NCI-H82 treated with DMSO at 0.1 percent for 48 hours (cell line): ENCODE results near the gene GOLPH3.
"Not testable (repeated sequence)": the region's sequence is repeated elsewhere in the genome, so short reads cannot be mapped to it uniquely, and the experiment has no call there.

Source experiments
- DNase-seq: peaks from one replicate; lab custom pipeline; 2025; ENCODE audit not compliant: unreplicated experiment; lab: John Stamatoyannopoulos, UW

Gene GOLPH3

GRCh38 chr5:32174011-32174870 lies at the start of gene GOLPH3:
Gene GOLPH3 (minus strand): TSS chr5:32174319. CDS start chr5:32174034, 285 bp downstream.
- peak; percentile 50 for DNase-seq

GRCh38 chr5:32222723-32223470 lies 48.8 kb upstream of the GOLPH3 start:
- DNase-seq, result no peak

GRCh38 chr5:32217886-32218396 lies 43.8 kb upstream of the GOLPH3 start:
- DNase-seq, result no peak

DNA sequence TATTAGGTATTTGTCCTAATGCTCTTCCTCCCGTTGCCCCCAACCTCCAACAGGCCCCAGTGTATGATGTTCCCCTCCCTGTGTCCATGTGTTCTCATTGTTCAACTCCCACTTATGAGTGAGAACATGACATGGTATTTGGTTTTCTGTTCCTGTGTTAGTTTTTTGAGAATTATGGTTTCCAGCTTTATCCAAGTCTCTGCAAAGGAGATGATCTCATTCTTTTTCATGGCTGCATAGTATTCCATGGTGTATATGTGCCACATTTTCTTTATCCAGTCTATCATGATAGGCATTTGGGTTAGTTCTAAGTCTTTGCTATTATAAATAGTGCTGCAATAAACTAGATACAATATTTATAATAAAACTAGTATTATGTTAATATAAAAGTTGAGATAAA lies 40.2 kb upstream of the GOLPH3 start:
- not testable (repeated sequence) for DNase-seq

DNA sequence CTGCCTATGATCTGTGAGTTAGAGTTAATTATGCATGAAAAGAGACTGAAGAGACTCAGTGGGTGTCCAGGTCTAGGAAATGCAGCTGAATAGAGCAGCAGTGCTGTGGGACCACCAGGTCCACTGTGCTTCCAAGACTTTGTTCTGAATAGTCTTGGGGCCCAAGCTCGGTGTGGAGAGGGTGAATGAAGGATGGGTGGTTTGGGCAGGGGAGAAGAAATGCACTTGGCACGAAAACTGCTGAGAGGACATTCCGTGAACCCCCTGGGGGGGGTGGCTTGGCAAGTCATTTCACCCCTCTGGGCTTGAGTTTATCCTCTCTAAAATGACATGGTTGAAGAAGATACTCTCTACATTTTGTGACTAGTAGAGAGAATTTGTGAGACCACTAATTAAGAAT lies 36.0 kb upstream of the GOLPH3 start:
- no peak for DNase-seq

- not testable (repeated sequence) for DNase-seq
These were observed 34.7 kb upstream of the GOLPH3 start for GRCh38 chr5:32208837-32209236.

GRCh38 chr5:32207355-32207634 lies 33.2 kb upstream of the GOLPH3 start:
- DNase-seq, result no peak

- no peak for DNase-seq
These were observed 32.6 kb upstream of the GOLPH3 start for GRCh38 chr5:32206509-32207354.

DNA sequence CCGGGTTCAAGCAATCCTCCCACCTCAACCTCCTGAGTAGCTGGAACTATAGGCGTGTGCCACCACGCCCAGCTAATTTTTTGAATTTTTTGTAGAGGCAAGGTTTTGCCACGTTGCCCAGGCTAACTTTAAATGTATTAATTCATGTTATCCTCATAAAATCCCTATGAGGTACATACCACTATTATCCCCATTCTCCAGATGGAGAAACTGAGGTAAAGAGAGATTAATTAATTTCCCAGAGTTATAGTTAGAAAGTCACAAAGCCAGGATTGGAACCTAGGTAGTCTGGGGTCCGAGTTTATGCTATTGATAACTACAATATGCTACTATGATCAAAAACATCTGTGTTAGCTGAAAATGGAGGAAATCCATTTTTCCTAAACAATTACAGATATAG lies 31.9 kb upstream of the GOLPH3 start:
- DNase-seq, result no peak

GRCh38 chr5:32202394-32202793 lies 28.3 kb upstream of the GOLPH3 start:
- no peak for DNase-seq

GRCh38 chr5:32201122-32201753 lies 27.1 kb upstream of the GOLPH3 start:
- no peak for DNase-seq

GRCh38 chr5:32197032-32197431 lies 22.9 kb upstream of the GOLPH3 start:
- no peak for DNase-seq

GRCh38 chr5:32195265-32195664 lies 21.1 kb upstream of the GOLPH3 start:
- no peak for DNase-seq

- DNase-seq, result no peak
These were observed 19.5 kb upstream of the GOLPH3 start for GRCh38 chr5:32193591-32193990.

DNA sequence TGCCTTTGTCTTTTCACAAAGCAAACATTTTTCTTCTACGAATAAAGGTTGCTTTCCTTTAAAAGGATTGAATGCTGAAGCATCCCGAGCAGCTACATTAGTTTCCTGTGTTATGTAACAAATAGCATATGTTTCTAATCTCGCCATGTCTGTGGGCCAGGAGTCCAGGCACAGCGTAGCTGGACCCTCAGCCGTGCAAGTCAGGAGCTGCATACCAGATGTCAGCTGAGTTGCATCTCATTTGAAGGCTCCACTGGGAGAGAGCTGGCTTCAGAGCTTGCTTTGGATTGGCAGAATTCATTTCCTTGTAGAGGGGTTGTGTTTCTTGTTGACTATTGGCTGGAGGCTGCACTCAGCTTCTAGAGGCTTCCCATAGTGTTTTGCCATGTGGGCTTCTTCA lies 16.0 kb upstream of the GOLPH3 start:
- DNase-seq, result no peak

- no peak for DNase-seq
These were observed 13.6 kb upstream of the GOLPH3 start for GRCh38 chr5:32187675-32188074.

GRCh38 chr5:32182463-32183063 lies 8.4 kb upstream of the GOLPH3 start:
- DNase-seq, result no peak

DNA sequence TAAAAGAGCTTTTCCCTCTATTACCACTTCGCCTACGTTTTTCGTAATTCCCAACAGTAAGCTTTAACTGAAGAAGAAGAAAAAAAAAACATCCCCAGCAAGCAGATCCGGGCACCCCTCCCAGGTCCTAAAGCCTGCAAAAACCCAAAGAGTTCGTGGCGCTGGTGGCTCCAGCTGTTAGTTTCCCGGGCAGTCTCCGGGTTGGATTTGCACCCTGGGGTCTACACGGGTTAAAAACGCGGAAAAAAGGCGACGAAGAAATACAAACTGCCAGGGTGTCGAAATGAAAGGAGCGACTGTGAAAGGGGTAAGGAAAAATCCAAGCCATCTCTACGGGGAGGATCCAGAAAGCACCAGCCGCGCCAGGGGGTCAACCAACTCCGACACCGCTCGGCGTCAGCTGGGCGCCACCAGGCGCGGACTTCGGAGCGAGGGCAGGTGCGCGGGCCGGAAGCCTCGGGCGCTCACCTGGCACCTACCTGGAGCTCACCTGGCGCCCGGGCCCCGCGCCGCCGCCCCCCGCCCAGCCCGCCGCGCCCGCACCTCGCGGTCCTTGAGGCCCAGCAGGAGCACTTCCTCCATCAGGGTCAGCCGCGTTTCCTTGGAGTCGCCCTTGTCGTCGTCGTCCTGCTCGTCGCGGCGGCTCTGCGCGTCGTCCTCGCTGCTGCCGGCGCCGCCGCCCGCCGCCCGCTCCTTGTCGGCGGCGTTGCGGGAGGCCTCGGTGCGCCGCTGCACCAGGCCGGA lies 680 bp downstream of the GOLPH3 start:
- no peak for DNase-seq

- no peak for DNase-seq
These were observed 1.2 kb downstream of the GOLPH3 start for GRCh38 chr5:32172923-32173266.
